ENCODE data around the gene MRPS33. TPM values are rescaled to one million over a fixed set of nuclear protein-coding genes. Genes with fewer than 3 reads are reported as not detected.
"Not testable (repeated sequence)": the region's sequence is repeated elsewhere in the genome, so short reads cannot be mapped to it uniquely, and the experiment has no call there.

Gene MRPS33
- total RNA-seq, 2 donors from 2014 or later: 83.0 to 89.6 TPM

GRCh38 chr7:140967438-140967837 is 47.3 kb downstream of the MRPS33 start:
- intact Hi-C loops (cut with DNase I, micrococcal nuclease): no loop called here
- no peak for ATAC-seq
- DNase-seq: no peak

GRCh38 chr7:140966561-140967233 is 48.1 kb downstream of the MRPS33 start:
- ATAC-seq: no peak
- no peak for DNase-seq
- intact Hi-C loops (cut with DNase I, micrococcal nuclease): no loop called here

DNA sequence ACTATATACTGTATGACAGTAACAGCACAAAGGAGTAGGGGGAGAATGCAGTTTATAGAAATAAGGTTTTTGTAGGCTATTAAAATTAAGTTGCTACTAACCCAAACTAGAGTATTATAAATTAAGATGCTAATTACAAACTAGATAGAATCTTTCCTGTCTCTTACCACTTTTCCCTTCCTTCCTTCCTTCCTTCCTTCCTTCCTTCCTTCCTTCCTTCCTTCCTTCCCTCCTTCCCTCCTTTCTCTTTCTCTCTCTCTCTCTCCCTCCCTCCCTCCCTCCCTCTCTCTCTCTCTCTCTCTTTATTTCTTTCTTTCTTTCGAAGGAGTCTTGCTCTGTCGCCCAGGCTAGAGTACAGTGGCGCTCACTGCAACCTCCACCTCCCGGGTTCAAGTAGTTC is 53.6 kb downstream of the MRPS33 start:
- DNase-seq: no peak
- intact Hi-C loops (cut with DNase I, micrococcal nuclease): no loop called here
- no peak for ATAC-seq

- DNase-seq; ATAC-seq; intact Hi-C loops (cut with DNase I, micrococcal nuclease): not testable (repeated sequence)
Measured at GRCh38 chr7:140956997-140957396, 57.8 kb downstream of the MRPS33 start.

Other genes starting within 250 kb of the MRPS33 start
- 10 to 100 TPM; 26.5 to 26.7 TPM for gene BRAF, start 90.0 kb downstream of the MRPS33 start, total RNA-seq
- under 1 TPM; 0.31 to 0.34 TPM for gene TMEM178B, start 59.1 kb upstream of the MRPS33 start, total RNA-seq